GM21737 (cell line): ENCODE data around the gene FAM43B.

Experiments used
- ATAC-seq: cut with Tn5 transposase; IDR thresholded peaks from one replicate; pipeline ENCODE4 v1.9.1; 2021; ENCODE audit warnings: mild to moderate bottlenecking, moderate library complexity; ENCODE audit not compliant: unreplicated experiment

The FAM43B gene

GRCh38 chr1:20551161-20551560 is 1.2 kb upstream of the FAM43B start:
- no peak for ATAC-seq

- no peak for ATAC-seq
Observed at GRCh38 chr1:20552728-20553445, 514 bp downstream of the FAM43B start.

- no peak for ATAC-seq
Observed at GRCh38 chr1:20555025-20555757, 2.8 kb downstream of the FAM43B start.

GRCh38 chr1:20555758-20556120 is 3.4 kb downstream of the FAM43B start:
- ATAC-seq = no peak

GRCh38 chr1:20558191-20558590 is 5.8 kb downstream of the FAM43B start:
- ATAC-seq = no peak

DNA sequence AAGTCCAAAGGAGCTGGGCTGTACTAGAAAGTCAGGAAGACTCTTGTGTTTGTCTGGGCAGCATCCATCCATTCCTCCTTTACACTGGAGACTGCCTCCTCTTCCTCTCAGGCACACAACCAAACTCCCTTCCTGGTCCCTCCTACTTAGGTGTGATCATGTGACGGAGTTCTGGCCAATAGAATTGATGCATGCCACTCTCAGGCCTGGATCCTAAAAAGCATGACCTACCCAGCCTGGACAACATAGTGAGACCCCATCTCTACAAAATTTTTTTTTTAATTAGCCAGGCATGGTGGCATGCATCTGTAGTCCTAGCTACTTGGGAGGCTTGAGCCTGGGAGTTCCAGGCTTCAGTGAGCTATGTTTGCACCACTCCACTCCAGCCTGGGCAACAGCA is 8.6 kb downstream of the FAM43B start:
- ATAC-seq = no peak

DNA sequence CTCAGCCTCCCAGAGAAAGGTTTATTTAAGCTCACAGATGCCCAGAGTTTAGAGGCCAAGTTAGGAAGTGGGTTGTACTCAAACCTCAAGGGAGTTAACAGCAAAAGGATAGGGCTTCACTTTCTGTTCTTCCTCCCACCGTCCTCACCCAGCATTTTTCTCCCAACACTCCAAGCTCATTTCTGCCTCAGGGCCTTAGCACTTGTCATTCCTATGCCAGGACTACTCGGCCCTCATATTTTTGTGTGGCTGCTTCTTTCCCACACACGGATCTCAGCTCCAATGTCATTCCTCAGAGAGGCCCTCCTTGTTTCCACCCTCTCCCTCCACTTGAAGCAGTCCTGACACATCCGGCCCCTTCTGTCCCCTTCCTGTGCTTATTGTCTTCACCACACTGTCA is 12.9 kb downstream of the FAM43B start:
- ATAC-seq = no peak

DNA sequence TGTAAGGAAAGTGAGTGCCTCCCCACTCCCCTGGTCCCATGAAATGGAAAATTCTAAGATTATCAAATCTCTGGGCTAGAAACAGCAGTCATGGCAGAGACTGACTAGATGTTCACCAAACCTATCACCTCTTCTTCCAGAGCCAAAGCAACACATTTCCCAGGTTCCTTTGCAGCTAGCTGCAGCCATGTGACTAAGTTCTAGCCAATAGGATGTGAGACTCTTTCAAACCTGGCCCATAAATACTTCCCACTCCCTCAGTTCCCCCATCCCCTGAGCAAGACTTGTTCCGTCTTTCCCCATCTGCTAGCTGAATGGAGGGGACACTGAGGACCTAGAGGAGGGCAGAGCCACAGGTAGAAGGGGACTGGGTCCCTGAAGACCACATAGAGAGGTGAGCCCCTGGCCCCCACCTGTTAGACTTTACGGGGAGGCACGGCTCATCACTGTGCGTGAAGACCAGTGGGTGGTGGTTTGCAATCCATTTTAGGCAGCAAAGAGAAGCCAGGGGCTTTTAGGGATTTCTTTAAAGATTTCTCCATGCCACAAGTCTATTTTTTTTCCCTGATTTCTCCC is 17.2 kb downstream of the FAM43B start:
- ATAC-seq = no peak

DNA sequence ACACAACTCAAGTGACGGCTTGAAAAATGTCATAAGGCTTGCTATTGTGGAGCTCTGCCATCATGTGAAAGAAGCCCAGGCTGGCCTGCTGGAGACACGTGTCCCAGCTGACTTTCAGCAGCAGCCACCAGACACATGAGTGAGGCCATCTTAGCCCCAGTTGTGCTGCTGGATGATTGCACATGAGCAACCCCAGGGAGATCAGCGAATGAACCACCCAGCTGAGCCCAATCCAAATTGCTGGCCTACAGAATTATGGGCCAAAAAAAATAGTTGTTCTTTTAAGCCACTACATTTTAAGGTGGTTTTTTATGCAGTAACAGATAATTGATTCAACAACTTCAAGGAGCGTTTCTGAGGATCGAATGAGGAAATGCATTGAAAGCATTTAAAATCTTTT is 19.1 kb downstream of the FAM43B start:
- ATAC-seq = no peak

GRCh38 chr1:20573987-20574386 is 21.6 kb downstream of the FAM43B start:
- ATAC-seq = no peak

DNA sequence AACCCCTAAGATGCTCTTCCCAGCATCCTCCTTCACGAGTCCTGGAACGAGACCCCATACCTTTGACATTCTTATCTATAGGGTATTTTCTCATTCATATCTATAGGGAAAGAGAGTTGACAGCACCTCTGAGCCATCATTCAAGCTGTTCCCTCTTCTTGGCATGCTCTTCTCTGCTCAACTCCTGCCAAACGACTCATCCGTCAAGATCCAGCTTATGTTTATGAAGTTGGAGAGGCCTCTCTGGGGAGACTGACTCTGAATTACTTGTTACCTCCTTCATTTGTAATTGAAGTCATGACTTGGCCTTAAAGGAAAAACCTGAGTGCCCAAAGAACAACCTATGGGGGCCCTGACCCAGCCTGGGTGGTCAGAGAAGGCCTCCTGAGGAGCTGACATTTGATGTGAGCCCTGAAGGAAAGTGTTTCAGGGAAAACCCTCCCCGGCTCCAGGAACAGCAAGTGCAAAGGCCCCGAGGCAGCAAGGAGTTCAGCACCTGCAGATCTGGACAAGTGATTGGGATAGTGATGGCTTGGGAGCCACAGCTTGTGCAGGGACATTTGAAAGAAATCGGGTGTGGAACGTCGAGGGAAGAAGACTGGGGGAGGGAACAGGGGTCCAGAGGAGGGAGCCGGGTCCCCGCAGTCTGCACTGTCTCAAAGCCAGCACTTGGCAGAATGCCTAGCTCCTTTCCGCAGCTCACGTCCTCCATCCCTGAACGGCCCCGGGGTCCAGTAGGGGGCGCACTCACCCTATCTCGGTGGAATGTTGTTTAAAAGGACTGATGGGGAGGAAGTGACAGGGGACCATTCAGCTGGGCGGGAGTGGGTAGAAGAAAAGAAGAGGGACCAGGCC is 22.5 kb downstream of the FAM43B start:
- no peak for ATAC-seq

- no peak for ATAC-seq
Observed at GRCh38 chr1:20575541-20576336, 23.4 kb downstream of the FAM43B start.

DNA sequence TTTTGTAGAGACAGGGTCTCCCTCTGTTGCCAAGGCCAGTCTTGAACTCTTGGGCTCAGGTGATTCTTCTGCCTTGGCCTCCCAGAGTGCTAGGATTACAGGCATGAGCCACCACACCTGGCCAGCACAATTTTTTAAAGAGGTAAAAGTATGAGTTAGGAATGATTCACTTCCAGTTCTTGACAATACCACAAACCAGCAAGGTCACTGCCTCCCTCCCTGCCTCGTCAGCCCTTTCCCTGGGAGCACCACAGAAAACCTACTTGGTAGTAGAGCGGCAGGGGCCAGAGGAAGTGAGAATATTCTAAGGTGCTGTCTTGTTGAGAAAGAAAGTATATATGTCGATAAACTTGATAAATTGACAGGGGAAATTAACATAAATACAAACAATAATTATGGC is 25.7 kb downstream of the FAM43B start:
- ATAC-seq = no peak

DNA sequence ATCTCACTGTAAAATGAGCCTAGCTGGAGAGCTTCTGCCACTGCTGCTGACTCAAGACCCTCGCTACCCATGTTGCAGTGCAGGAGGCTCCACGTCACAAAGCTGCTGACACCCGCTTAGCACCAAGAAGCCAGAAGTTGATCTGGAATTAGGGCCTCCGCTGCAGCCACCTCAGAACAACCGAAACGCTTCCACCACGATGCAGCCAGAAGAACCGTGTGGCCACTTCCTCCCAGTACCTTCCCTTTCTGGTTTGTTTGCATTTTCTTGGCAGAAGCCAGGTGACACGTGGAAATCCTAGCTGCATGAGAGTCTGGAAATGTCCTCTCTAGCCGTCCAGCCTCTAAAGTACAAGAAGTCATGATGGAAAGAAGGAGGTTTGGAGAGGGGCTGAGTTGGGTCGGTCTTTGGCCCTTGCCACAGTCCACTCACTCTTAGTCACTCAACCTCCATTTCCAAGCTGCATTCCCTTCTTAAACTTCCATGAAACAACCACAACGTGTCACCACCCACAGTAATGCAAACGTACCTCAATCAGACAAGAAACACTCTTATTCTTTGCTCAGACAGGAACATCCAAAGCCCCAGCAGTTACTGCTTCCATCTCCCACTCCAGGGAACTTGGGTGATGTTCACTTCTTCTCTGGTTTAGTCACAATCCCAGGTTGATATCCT is 26.5 kb downstream of the FAM43B start:
- no peak for ATAC-seq

GRCh38 chr1:20584890-20585289 is 32.5 kb downstream of the FAM43B start:
- ATAC-seq = no peak

DNA sequence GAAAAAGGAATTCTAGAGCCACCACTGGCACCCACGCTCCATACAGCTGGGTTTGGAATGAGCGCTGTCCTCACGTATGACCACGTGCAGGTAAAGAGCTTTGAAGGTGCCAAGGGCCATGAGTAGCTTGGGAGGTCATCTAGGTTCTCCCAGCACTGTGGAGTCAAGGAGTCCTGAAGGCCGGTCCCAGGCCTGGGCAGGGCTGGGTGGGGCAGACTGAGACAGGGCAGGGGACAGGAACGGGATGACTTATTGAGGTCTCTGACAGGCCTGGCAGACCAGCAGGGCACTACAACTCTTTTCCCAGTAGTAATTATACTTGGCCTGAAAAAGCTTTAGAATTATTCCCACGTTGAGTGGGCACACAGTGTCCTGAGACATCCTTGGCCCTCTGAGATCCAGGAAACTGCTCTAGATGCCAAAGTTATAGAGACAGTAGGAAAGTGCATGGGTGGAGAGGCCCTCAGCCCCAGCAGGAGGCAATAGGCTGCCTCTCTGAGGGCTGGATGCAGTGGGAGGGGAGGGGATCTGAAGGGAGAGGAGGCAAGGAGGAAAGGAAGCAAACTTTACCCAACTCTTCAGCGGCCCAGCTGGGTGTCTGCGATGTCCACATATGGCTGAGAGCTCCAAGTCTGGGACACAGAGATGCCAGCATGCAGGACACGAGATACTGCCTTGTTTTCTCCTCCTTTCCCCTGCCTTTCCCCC is 34.7 kb downstream of the FAM43B start:
- ATAC-seq = no peak

- no peak for ATAC-seq
Observed at GRCh38 chr1:20587661-20588053, 35.3 kb downstream of the FAM43B start.

- no peak for ATAC-seq
Observed at GRCh38 chr1:20588634-20589225, 36.4 kb downstream of the FAM43B start, which contains the start of gene CDA. TSS of gene CDA (plus strand) at chr1:20589097. CDS start at chr1:20589130, 33 bp downstream.
